Measurements from ENCODE around the gene S1PR1. TPM values are rescaled to one million over a fixed set of nuclear protein-coding genes. Genes with fewer than 3 reads are reported as not detected.

S1PR1 gene
- polyA plus RNA-seq, 3 donors = 16.8 to 20.0 (median 18.8) TPM

DNA sequence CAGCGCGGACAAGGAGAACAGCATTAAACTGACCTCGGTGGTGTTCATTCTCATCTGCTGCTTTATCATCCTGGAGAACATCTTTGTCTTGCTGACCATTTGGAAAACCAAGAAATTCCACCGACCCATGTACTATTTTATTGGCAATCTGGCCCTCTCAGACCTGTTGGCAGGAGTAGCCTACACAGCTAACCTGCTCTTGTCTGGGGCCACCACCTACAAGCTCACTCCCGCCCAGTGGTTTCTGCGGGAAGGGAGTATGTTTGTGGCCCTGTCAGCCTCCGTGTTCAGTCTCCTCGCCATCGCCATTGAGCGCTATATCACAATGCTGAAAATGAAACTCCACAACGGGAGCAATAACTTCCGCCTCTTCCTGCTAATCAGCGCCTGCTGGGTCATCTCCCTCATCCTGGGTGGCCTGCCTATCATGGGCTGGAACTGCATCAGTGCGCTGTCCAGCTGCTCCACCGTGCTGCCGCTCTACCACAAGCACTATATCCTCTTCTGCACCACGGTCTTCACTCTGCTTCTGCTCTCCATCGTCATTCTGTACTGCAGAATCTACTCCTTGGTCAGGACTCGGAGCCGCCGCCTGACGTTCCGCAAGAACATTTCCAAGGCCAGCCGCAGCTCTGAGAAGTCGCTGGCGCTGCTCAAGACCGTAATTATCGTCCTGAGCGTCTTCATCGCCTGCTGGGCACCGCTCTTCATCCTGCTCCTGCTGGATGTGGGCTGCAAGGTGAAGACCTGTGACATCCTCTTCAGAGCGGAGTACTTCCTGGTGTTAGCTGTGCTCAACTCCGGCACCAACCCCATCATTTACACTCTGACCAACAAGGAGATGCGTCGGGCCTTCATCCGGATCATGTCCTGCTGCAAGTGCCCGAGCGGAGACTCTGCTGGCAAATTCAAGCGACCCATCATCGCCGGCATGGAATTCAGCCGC is 2.5 kb downstream of the S1PR1 start:
- no peak for DNase-seq (ENCODE audit: extremely low read depth in 1 of 11, low read depth in 9 of 11, low spot score in 4 of 11)

GRCh38 chr1:101240041-101240430 is 3.2 kb downstream of the S1PR1 start:
- no peak for DNase-seq (ENCODE audit: extremely low read depth in 1 of 11, low read depth in 9 of 11, low spot score in 4 of 11)

DNA sequence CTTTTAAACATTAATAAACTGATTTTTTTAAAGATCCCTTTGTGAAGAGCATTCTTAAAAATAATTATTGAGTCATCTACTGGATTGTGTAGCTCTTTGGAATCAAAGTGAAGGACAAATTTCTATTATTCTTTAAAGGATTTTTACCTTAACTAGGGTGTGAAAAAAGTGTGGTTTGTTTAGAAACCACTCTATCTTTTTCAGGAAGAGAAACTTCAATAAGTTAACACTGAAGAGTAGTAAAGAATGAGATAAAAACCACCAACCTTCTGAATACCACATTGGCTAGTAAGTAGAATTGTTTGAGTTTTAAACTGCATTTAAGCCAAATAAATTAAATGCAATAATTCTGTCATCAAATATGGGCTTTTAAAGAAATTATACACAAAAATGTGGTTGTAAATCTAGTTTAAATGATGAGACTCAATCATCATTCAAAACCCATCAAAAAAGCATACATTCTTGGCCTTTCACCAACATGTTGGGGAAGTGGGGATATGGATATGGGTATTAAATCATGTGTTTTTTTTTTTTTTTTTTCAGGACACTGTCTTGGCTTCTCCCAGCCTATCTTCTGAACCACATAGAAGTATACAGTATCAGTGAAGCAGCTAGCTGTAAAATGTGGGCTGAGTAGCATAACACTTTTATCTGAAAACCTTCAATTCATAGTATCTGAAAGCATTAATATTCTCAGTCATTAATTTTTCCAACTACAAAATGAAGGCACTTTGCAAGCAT is 4.8 kb downstream of the S1PR1 start:
- no peak for DNase-seq (ENCODE audit: extremely low read depth in 1 of 11, low read depth in 9 of 11, low spot score in 4 of 11)

- no peak for DNase-seq (ENCODE audit: extremely low read depth in 1 of 11, low read depth in 9 of 11, low spot score in 4 of 11)
These were observed 5.7 kb downstream of the S1PR1 start for GRCh38 chr1:101242324-101243050.

DNA sequence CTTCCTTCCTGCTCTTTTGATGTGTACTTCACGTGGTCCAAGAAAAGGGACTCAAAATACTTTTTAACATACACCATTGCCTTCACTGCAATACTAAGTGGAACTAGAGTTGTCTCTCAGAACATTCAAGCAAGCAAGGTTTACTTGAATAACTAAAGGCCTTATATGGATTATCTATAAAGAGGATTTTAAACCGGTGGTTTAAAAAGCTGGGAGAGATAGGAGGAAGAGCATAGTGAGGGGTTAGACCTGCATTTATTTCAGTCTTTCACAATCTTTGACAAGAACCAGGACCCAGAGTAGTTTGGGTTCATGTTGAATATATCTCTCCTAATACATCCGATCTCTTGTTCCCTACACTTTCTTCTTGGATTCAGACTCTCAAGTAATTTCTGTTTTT is 6.9 kb downstream of the S1PR1 start:
- no peak for DNase-seq (ENCODE audit: extremely low read depth in 1 of 11, low read depth in 9 of 11, low spot score in 4 of 11)

DNA sequence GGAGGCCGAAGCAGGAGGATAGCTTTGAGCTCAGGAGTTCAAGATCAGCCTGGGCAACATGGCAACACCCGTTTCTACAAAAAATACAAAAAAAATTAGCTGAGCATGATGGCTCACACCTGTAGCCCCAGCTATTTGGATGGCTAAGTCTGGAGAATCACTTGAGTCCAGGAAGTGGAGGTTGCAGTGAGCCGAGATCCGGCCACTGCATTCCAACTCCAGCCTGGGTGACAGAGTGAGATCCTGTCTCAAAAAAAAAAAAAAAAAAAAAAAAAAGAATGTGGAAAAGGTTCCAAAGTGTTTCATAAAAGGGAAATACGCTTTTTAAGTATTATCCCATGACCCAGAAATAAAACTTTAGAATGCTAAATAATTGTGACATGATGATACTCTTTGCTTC is 8.0 kb downstream of the S1PR1 start:
- DNase-seq (ENCODE audit: extremely low read depth in 1 of 11, low read depth in 9 of 11, low spot score in 4 of 11) = no peak

GRCh38 chr1:101245246-101245927 is 8.6 kb downstream of the S1PR1 start:
- no peak for DNase-seq (ENCODE audit: extremely low read depth in 1 of 11, low read depth in 9 of 11, low spot score in 4 of 11)

- no peak for DNase-seq (ENCODE audit: extremely low read depth in 1 of 11, low read depth in 9 of 11, low spot score in 4 of 11)
These were observed 10.8 kb downstream of the S1PR1 start for GRCh38 chr1:101247404-101248287.

- DNase-seq (ENCODE audit: extremely low read depth in 1 of 11, low read depth in 9 of 11, low spot score in 4 of 11) = no peak
These were observed 13.4 kb downstream of the S1PR1 start for GRCh38 chr1:101250222-101250621.

DNA sequence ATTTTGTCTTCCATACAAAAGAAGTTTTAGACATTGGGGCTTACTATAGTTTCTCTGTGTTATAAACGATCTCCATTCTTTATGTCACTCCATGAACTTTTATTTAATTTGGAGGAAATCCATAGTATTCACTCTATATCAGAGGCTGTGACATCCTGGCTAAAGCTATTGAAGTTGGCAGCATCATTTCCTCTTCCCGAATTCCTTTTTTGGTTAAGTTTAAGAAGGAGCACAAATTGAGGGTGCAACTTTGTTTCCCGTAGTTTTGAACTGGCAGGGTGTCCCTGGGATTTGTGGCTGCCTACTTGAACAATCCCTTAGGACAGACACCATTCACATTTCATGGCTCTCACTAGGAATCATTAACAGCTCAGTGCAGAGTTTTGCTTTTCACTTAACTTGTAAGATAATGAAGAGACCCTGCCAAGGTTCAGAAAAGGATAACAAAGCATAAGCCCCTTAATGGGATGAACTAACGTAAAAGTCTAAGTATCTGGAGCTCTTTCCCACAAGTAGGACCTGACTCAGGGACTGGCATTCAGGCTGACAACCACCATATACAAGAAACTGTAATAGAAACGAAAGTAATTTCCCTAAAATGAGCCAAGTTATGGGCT is 13.9 kb downstream of the S1PR1 start:
- no peak for DNase-seq (ENCODE audit: extremely low read depth in 1 of 11, low read depth in 9 of 11, low spot score in 4 of 11)

DNA sequence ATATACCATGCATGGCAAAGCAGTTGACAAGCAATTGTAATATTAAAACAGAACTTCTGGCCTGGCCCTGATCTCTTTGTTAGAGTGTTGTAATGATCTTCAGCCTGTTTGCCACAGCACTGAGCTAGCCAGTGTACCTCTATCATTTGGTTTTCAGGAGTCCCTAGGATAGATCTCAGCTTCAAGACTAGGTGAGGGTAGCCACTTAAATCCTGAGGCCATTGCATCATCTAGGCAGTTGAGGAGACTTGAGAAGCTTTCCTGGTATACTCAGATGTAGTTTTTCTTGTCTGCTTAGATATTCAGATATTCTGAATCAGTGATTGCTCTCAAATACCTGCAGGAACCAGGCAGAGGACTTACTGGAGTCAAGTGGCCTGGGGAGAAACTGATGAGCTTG is 14.7 kb downstream of the S1PR1 start:
- DNase-seq (ENCODE audit: extremely low read depth in 1 of 11, low read depth in 9 of 11, low spot score in 4 of 11) = no peak

GRCh38 chr1:101253976-101254674 is 17.3 kb downstream of the S1PR1 start:
- DNase-seq (ENCODE audit: extremely low read depth in 1 of 11, low read depth in 9 of 11, low spot score in 4 of 11) = no peak

- DNase-seq (ENCODE audit: extremely low read depth in 1 of 11, low read depth in 9 of 11, low spot score in 4 of 11) = no peak
These were observed 20.9 kb downstream of the S1PR1 start for GRCh38 chr1:101257500-101258325.

DNA sequence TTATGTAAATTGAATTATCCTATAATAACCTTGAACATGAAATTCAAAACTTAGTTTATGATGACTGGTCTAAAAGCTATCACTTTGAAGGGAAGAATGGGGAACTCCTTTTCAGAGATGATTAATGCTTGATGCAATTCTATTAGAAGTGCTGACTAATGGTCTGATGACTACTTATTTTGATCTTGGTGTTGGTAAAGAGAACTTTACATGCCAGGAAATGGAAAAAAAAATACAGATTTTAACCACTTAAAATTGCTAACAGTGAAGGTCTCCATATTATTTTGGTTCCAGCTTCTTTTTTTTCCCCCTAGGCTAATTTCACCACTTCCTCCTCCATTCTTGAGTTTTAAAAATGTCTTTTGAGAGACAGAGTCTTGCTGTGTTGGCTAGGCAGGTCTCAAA is 22.9 kb downstream of the S1PR1 start:
- DNase-seq (ENCODE audit: extremely low read depth in 1 of 11, low read depth in 9 of 11, low spot score in 4 of 11) = no peak

GRCh38 chr1:101260556-101261350 is 23.9 kb downstream of the S1PR1 start:
- DNase-seq (ENCODE audit: extremely low read depth in 1 of 11, low read depth in 9 of 11, low spot score in 4 of 11) = no peak

- DNase-seq (ENCODE audit: extremely low read depth in 1 of 11, low read depth in 9 of 11, low spot score in 4 of 11) = no peak
These were observed 24.8 kb downstream of the S1PR1 start for GRCh38 chr1:101261623-101262022.
